Omental fat pad (tissue), 4 donors: ENCODE results near the gene IGF2BP2. TPM values are rescaled to one million over a fixed set of nuclear protein-coding genes. Genes with fewer than 3 reads are reported as not detected.

ENCODE experiments used
- ATAC-seq: fragments of 150-250 bp; one replicate; pipeline ENCODE4 v1.9.1; 2016; ENCODE audit warnings: mild to moderate bottlenecking, moderate library complexity; ENCODE audit not compliant: low FRiP score
- DNase-seq: peaks from one replicate; pipeline ENCODE4 v3.0.0-alpha.2; 2019; ENCODE audit warnings: low spot score
- CTCF ChIP-seq, 3 donors: fragments of 450-650 bp; IDR thresholded peaks; one replicate each; pipeline ENCODE4 v1.5.1; 2016 to 2017; ENCODE audit warnings: antibody characterized with exemption in 3 of 3, mild to moderate bottlenecking in 3 of 3, moderate library complexity in 2 of 3
- total RNA-seq, 4 donors: library from RNA; depleted of rRNA; stranded (reverse); fragments of >200 nt; gene quantifications; one replicate each; pipeline ENCODE4 v1.1.0, GENCODE V29; 2016

The IGF2BP2 gene
- total RNA-seq, 4 donors from 2014 or later = 7.3 to 48.9 (median 18.7) TPM

DNA sequence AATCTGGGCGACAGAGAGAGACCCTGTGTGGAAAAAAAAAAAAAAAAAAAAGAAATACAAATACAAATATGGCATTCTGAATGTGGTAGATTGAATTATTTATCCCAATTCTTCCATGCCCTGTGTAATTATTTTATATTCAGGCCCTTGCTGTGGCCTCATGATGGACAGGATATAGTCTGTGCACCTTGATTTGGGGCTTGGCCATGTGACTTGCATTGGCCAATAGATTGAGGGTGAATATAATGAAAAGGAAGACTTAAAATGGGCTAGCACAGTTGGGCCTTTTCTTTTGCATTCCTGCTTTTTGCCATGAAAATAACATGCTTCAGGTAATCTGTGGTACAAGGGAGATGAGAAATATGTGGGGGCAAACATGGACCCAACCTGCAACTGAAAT lies 27.1 kb upstream of the IGF2BP2 start:
- DNase-seq = no peak
- no peak for ATAC-seq
- no peak for TF ChIP-seq CTCF (IDR thresholded peaks at IDR 0.05)

DNA sequence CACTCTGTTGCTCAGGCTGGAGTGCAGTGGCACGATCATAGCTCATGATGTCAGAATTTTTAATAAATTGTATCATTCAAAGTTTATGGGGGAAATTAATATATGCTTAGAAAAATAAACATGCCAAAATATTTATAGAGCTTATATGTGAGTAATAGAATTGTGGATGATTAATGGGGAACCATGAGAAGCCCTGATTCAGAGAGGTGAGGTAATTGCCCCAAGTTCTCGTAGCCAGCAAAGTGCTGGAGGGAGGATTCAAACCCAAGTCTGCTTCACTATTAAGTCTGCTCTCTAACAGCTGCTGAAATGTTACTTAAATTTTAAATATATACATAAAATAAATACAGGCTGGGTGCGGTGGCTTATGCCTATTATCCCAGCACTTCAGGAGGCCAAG lies 26.2 kb upstream of the IGF2BP2 start:
- no peak for ATAC-seq
- no peak for DNase-seq
- TF ChIP-seq CTCF (IDR thresholded peaks at IDR 0.05) = no peak

DNA sequence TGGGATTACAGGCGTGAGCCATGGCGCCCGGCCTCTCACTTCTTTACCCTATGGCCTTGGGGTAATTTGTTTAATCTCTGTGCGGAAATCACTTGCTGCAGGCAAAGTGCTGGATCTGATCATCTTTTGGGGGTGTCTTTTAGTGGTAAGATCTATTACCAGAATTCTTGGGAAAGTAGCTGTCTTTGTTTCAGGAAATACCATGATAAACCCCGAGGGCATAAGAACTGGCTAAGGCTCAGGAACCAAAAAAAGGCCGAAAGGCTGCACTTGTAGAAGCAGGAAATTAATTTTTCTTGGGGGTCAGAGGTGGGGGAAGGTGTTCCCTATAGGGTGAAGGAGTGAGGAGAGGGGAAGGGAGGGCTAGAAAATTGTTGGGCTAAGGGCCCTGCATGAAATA lies 22.7 kb upstream of the IGF2BP2 start:
- TF ChIP-seq CTCF (IDR thresholded peaks at IDR 0.05) = no peak
- DNase-seq (no peak), ATAC-seq (no peak)

- no peak for ATAC-seq
- TF ChIP-seq CTCF (IDR thresholded peaks at IDR 0.05) = no peak
- DNase-seq = no peak
Measured at GRCh38 chr3:185846037-185846436, 21.2 kb upstream of the IGF2BP2 start.

GRCh38 chr3:185844051-185844450 lies 19.2 kb upstream of the IGF2BP2 start:
- DNase-seq (no peak), ATAC-seq (no peak)
- TF ChIP-seq CTCF (IDR thresholded peaks at IDR 0.05) = no peak

DNA sequence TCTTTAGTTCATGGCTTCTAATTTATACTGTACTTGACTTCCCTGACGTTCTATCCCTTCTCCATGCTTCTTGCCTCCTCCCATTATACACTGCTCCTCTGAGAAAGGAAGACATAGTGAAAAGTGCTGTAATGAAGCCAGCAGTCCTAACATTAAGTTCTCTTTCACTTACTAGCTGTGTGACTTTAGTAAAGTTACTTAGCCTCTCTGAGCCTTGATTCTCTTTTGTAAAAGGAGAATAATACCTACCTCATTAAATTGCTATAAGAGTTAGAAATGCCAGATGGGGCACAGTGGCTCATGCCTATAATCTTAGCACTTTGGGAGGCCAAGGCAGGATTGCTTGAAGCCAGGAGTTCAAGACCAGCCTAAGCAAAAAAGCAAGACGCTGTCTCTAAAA lies 18.8 kb upstream of the IGF2BP2 start:
- DNase-seq (no peak), ATAC-seq (no peak)
- no peak for TF ChIP-seq CTCF (IDR thresholded peaks at IDR 0.05)

GRCh38 chr3:185843126-185843525 lies 18.3 kb upstream of the IGF2BP2 start:
- no peak for TF ChIP-seq CTCF (IDR thresholded peaks at IDR 0.05)

More at GRCh38 chr3:185843126-185843525, 18.3 kb upstream of the IGF2BP2 start:
- DNase-seq (no peak), ATAC-seq (no peak)
